HG03135 (cell line): ENCODE measurements around the gene TRANK1.

Experiments
- ATAC-seq: cut with Tn5 transposase; IDR thresholded peaks from one replicate; pipeline ENCODE4 v1.9.1; 2021; ENCODE audit warnings: mild to moderate bottlenecking, moderate library complexity; ENCODE audit not compliant: unreplicated experiment

TRANK1 gene

DNA sequence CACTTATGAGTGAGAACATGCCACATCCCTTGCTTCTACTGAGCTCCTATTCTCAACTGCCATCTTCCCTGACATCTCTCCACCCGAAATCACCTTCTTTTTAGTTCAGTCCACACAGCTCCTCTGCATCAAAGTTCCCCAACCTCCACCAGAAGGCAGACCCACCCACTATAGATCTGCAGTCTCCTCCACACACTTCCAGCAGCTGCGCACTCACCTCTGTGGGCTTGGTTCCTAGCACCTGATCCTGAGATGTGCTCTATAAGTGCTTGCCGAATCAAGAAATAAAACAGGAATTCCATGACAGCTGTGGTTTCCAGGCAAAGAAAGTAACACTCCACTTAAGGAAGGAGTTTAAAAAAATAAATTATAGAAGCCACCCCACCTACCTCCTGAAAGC is 85.4 kb downstream of the TRANK1 start:
- no peak for ATAC-seq

DNA sequence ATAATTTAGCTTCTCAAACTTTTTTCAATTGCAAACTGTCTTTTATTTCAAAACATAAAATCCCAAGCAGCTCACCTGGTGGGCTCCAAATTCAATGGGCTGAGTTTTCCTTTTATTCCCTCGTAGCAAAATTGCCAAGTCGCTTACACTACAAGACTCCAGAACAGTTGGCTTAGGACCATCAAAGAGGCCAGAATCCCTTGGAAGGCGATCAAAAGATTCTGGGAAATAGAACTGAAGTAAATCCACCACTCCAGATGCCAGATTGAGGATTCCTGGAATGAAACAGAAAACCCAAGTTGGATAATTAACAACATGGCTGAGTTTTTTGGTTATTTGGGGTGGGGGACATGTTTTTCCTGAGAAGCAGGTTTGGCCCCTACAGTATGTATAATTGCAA is 92.8 kb downstream of the TRANK1 start:
- ATAC-seq, result no peak

GRCh38 chr3:36850743-36851142 is 94.1 kb downstream of the TRANK1 start:
- no peak for ATAC-seq

GRCh38 chr3:36846406-36846805 is 98.4 kb downstream of the TRANK1 start:
- ATAC-seq, result no peak

DNA sequence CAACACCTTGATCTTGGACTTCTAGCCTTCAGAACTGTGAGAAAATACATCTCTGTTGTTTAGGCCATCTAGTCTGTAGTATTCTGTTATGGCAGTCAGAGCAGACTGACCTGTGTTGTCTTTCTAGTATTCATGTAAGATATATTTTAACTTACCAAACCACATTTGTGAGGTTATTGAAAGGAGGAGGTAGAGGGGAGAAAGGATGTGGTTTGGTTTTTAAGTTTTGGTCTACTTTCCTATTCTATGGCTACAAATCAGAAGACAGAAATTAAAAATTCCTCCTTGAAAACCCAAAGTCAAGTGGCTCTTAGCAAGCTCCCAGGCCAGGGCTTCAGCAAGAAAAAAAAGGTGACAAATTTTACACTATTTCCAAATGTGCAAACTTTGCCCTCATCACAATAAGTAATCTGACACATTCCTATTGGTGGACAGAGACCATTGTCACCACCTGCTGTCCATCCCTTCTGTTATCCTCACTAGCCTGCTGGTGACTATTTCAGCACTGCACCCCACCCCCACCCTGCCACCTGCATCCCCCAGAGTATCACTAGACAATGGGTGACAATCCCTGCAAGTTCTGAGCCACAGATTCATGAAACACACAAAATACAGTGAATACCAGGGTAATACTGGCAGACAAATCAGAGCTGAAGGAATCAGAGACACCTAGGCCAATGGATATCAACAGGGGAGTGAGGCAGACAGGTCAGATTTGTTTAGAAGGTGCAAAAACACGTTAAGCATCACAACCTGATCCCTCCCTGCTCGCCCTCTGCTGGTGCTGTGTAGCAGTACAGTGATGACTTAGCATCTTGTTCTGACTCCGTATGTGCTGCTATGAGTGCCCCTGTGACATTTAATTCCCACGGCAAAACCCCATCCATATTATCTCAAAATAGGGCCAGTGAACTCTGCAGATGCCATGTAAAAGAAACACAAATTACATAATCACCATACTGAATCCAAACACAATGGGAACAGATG is 101.5 kb downstream of the TRANK1 start:
- ATAC-seq, result peak; percentile 68

GRCh38 chr3:36842275-36842674 is 102.6 kb downstream of the TRANK1 start:
- no peak for ATAC-seq

- ATAC-seq, result no peak
Observed at GRCh38 chr3:36840453-36840921, 104.4 kb downstream of the TRANK1 start.

DNA sequence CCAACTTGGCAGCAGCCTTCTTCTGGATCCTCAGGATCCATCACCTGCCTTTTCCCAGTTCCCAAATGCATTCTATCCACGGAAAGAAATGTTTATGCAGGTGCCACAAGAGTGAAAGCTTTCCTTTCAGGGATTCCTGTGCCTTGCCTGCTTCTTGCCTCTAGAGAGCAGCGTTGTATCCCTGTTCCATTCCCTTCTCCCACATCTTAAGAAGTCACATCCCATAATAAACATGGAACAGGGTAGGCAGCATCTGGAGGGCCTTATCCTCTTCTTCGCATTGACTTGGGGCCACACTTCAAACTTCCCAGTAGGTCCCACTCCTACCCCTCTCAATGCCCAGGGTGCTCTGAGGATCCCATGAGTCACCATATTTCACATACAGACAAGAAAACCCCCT is 107.8 kb downstream of the TRANK1 start:
- ATAC-seq, result no peak

- no peak for ATAC-seq
Observed at GRCh38 chr3:36833160-36833814, 111.6 kb downstream of the TRANK1 start.

GRCh38 chr3:36832406-36832805 is 112.4 kb downstream of the TRANK1 start:
- ATAC-seq, result no peak

- ATAC-seq, result no peak
Observed at GRCh38 chr3:36827133-36827532, 117.7 kb downstream of the TRANK1 start.

GRCh38 chr3:36826240-36826639 is 118.6 kb downstream of the TRANK1 start:
- ATAC-seq, result no peak

DNA sequence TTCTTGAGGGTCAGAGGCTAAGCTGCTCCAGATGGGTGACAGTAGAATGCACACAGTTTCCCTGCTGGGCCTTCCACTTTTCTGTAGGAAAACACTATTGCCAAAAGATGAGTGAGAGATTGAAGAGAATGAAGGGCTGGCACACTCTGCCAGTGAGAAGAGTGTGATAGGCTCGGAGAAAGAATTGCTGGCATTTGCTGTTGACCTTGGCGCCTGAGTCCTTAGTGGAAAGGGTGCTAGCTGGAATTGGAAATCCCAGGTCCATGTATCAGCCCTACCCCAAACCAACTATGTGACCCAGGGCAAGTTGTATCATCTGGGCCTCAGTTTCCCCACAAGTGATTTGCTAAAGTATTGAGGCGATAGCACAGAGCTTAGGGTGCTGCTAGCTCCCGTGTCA is 120.4 kb downstream of the TRANK1 start:
- ATAC-seq, result no peak

GRCh38 chr3:36823806-36824205 is 121.0 kb downstream of the TRANK1 start:
- ATAC-seq, result no peak

DNA sequence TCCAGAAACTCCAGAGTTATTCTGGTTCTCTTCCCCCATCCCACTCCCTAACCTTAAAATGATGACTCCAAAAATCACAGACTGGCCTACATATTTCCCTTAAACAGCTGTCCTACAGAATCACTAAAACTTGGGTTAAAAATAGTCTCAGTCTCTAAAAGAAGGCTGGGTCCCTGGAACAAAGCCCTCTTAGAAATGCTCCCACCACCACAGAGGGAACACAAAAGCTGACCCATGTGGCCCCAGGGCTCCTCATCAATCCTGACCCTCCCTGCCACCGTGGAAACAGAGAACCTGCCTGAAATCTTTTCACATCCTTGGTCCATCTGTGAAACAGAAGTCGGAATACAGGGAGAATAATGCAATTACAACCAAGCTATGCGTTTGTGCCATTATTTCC is 124.8 kb downstream of the TRANK1 start:
- ATAC-seq, result no peak

DNA sequence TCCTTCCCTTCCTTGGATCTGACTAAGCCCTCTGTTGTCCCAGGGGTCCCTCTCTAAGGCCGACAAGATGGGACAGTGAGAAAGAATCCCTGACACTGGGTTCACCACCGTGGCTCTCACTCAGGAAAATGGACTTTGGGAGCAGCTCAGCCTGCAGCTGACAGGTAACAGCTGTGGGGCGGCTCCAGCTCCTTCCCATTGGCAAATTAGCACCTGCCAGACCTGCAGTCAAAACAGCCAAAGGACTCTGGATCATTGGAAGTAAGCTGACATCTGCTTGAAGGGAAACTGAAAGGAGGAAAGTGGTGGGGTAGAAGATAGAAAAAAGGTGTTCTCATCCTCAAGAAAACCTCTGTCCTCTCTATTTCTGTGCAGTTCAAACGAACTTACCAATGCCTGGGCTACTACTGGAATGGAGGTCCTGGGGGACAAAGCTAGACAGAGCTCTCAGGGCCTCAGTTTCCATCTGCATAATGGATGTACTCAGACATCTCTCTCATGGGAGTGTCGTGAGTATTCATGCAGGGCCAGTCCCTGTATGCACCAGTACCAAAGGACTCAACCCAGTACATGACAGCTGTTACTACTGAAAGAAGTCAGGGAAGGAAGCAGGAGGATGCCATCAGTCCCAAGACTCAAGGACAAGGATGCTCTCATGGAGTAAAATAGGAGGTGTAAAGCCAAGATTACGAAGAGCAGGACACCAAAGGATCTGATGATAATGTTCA is 126.9 kb downstream of the TRANK1 start:
- ATAC-seq, result no peak

GRCh38 chr3:36815375-36815774 is 129.5 kb downstream of the TRANK1 start:
- no peak for ATAC-seq

DNA sequence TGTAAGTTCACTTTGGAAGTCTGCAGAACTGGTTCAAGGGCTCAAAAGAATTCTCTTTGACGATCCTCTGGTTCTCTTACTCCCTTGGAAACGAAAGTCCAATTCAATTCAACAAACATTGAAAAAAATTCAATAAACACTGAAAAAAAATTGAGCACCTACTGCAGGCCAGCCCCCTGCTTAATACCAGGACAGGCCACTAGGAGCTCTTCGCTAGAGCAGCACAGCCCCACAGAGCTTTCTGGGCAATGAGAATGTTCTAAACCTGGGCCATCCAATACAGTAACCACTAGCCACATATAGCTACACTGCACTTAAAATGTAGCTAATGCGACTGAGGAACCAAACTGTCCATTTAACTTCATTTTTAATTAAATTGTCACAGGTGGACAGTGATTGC is 130.1 kb downstream of the TRANK1 start:
- no peak for ATAC-seq

DNA sequence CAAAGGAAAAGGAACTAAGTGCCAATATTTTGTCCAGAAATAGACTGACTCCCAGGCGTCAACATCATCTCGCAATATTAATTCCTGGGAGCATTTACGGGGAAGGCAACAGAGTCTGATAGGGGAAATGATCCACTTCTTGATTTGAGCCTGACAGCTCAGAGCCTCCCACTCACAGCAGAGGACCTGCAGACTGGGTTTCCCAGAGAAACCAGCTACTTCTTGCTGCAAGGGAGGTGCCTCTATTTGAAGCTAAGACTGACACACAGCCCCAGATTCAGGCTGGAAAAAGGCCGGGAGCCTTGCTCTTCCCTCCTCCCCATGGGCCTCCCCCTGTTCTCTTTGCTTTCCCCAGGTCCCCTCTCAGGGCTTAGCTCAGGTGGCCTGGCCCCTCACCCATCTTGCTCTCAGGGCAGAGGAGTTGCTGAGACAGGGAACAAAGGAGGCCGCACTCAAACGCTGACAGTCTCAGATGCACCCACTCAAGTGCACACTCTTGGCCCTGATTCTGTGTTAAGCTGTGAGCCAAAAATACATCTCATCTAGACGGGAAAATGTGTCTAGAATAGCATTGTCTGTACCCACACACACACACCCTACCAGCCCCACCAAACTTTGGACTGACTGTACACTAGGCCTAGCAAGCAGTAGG is 130.7 kb downstream of the TRANK1 start:
- no peak for ATAC-seq

GRCh38 chr3:36813305-36813704 is 131.5 kb downstream of the TRANK1 start:
- no peak for ATAC-seq

DNA sequence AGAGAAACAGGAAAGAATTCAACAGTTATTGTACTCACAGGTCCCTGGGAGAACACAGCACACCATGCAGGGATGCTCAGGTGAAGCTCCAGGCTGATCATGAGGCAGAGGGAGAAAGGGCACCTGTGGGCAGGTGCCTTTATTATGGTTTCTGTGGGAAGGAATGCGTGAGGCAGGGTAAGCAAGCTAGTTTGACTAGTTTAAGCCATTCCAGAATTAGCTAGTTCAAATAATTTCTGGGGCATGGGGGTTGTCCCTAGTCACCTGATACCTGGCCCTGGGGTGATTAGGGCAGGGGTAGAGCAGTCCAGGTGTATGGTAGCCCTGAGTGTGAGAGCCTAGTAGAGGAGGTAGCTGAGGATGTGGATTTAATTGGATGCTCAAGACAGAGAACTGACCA is 132.6 kb downstream of the TRANK1 start:
- no peak for ATAC-seq
